ENCODE data around the gene CORO2B. TPM values are rescaled to one million over a fixed set of nuclear protein-coding genes. Genes with fewer than 3 reads are reported as not detected.

Gene CORO2B
- total and polyA plus RNA-seq, 2 experiments from 2014 or later: 1.6 to 4.6 TPM

GRCh38 chr15:68608206-68608843 is 29.5 kb downstream of the CORO2B start:
- Histone ChIP-seq H2AFZ (0 out of 2 replicates have a peak overlapping the region, but pooled peaks have one; percentile 66), H3K4me2 (no peak overlapping the region)
- peak overlapping the region; percentile 15; the same call in 1 of the 2 replicates for H3K27ac Mint-ChIP-seq

GRCh38 chr15:68608844-68609232 is 30.0 kb downstream of the CORO2B start:
- H3K4me1 Mint-ChIP-seq: peaks cover 33% of the 10 kb centered on the region
- TF ChIP-seq ETS1 (IDR thresholded peaks at IDR 0.05) (no peak), CTCF (conservative IDR thresholded peaks at IDR 0.05; ENCODE audit: low read depth in 2 of 2) (no peak), JUNB (IDR thresholded peaks at IDR 0.05; ENCODE audit: unreplicated experiment) (no peak), NANOG (IDR thresholded peaks at IDR 0.05; ENCODE audit: borderline replicate concordance) (no peak), ZNF114 (CRISPR knock-in tag; IDR thresholded peaks at IDR 0.05) (no peak), EZH2 (IDR thresholded peaks at IDR 0.05; ENCODE audit: low read depth, unreplicated experiment) (no peak), STAT1 (IDR thresholded peaks at IDR 0.05; ENCODE audit: unreplicated experiment) (no peak)

More at GRCh38 chr15:68608206-68608843, 29.5 kb downstream of the CORO2B start:
- H3K27ac ChIP-seq (ENCODE audit: low read depth): no peak overlapping the region
- H3K4me1 ChIP-seq (ENCODE audit: insufficient read depth): peaks cover 21% of the 10 kb centered on the region
- Mint-ChIP-seq H3K4me3 (no peak overlapping the region; the same call in 2 of the 3 replicates), H3K9me3 (no peaks in the 10 kb centered on the region), H3K27me3 (ENCODE audit: insufficient read depth, low read depth, poor library complexity) (peaks cover 13% of the 10 kb centered on the region), H3K36me3 (ENCODE audit: low read depth) (no peaks in the 10 kb centered on the region), H3K4me1 (peaks cover 31% of the 10 kb centered on the region)
- H4K20me1 ChIP-seq (replicated peaks; ENCODE audit: insufficient read depth): no peaks in the 10 kb centered on the region
- TF ChIP-seq CREB1 (CRISPR knock-in tag; IDR thresholded peaks at IDR 0.05; ENCODE audit: low read depth) (no peak), JUNB (IDR thresholded peaks at IDR 0.05; ENCODE audit: unreplicated experiment) (no peak), ZNF114 (CRISPR knock-in tag; IDR thresholded peaks at IDR 0.05) (no peak), ETS1 (IDR thresholded peaks at IDR 0.05) (no peak), EZH2 (IDR thresholded peaks at IDR 0.05; ENCODE audit: low read depth, unreplicated experiment) (no peak), CTCF (conservative IDR thresholded peaks at IDR 0.05; ENCODE audit: low read depth in 2 of 2) (no peak)
- no peaks in the 10 kb centered on the region for H3F3A ChIP-seq (replicated peaks; ENCODE audit: low read depth)
- peak; percentile 62 for DNase-seq (ENCODE audit: low spot score)
- no peaks in the 10 kb centered on the region for H3K27me3 ChIP-seq (ENCODE audit: insufficient read depth)
- no peaks in the 10 kb centered on the region for H3K36me3 ChIP-seq (ENCODE audit: insufficient read depth)
- H3K9me2 ChIP-seq (ENCODE audit: insufficient read depth): 0 out of 2 replicates have a peak, but pooled peaks cover 4% of the 10 kb centered on the region
- ATAC-seq: peak; percentile 89
- H3K79me2 ChIP-seq (replicated peaks; ENCODE audit: insufficient read depth): no peaks in the 10 kb centered on the region
- no peak overlapping the region for H3K4me3 ChIP-seq

More at GRCh38 chr15:68608844-68609232, 30.0 kb downstream of the CORO2B start:
- H3K27ac Mint-ChIP-seq: peak overlapping the region; percentile 2; the same call in 1 of the 2 replicates
- Histone ChIP-seq H3K27ac (ENCODE audit: low read depth) (no peak overlapping the region), H3K4me2 (no peak overlapping the region), H3K27me3 (ENCODE audit: insufficient read depth) (no peaks in the 10 kb centered on the region), H3K36me3 (ENCODE audit: insufficient read depth) (no peaks in the 10 kb centered on the region), H3K4me3 (no peak overlapping the region), H3K9me2 (ENCODE audit: insufficient read depth) (0 out of 2 replicates have a peak, but pooled peaks cover 4% of the 10 kb centered on the region), H3F3A (replicated peaks; ENCODE audit: low read depth) (no peaks in the 10 kb centered on the region), H4K20me1 (replicated peaks; ENCODE audit: insufficient read depth) (no peaks in the 10 kb centered on the region), H2AFZ (0 out of 2 replicates have a peak overlapping the region, but pooled peaks have one; percentile 66), H3K4me1 (ENCODE audit: insufficient read depth) (peaks cover 23% of the 10 kb centered on the region), H3K79me2 (replicated peaks; ENCODE audit: insufficient read depth) (no peaks in the 10 kb centered on the region)
- H3K27me3 Mint-ChIP-seq (ENCODE audit: insufficient read depth, low read depth, poor library complexity): peaks cover 11% of the 10 kb centered on the region
- ATAC-seq (no peak), DNase-seq (ENCODE audit: low spot score) (no peak)
- H3K9me3 Mint-ChIP-seq: no peaks in the 10 kb centered on the region
- H3K36me3 Mint-ChIP-seq (ENCODE audit: low read depth): no peaks in the 10 kb centered on the region
- H3K4me3 Mint-ChIP-seq: no peak overlapping the region; the same call in 2 of the 3 replicates

Data from GM23338 (cell line).